GM21390 (cell line): ENCODE results near the gene CCDC136.

Source experiments
- ATAC-seq: cut with Tn5 transposase; IDR thresholded peaks from one replicate; pipeline ENCODE4 v1.9.1; 2021; ENCODE audit not compliant: unreplicated experiment

CCDC136 gene

GRCh38 chr7:128841921-128842673 is 50.3 kb downstream of the CCDC136 start:
- ATAC-seq, result no peak

GRCh38 chr7:128842674-128843641 is 51.2 kb downstream of the CCDC136 start:
- no peak for ATAC-seq

GRCh38 chr7:128843938-128844621 is 52.3 kb downstream of the CCDC136 start:
- no peak for ATAC-seq

GRCh38 chr7:128844777-128845311 is 53.1 kb downstream of the CCDC136 start:
- no peak for ATAC-seq

- ATAC-seq, result no peak
These were observed 53.7 kb downstream of the CCDC136 start for GRCh38 chr7:128845475-128845874.

GRCh38 chr7:128845987-128846386 is 54.2 kb downstream of the CCDC136 start:
- ATAC-seq, result no peak

GRCh38 chr7:128846781-128847444 is 55.1 kb downstream of the CCDC136 start:
- ATAC-seq, result no peak

- ATAC-seq, result no peak
These were observed 56.0 kb downstream of the CCDC136 start for GRCh38 chr7:128847721-128848211.

GRCh38 chr7:128848289-128849155 is 56.8 kb downstream of the CCDC136 start:
- no peak for ATAC-seq

GRCh38 chr7:128849156-128849515 is 57.4 kb downstream of the CCDC136 start:
- no peak for ATAC-seq

- no peak for ATAC-seq
These were observed 58.2 kb downstream of the CCDC136 start for GRCh38 chr7:128849804-128850490.

GRCh38 chr7:128852537-128853254 is 60.9 kb downstream of the CCDC136 start:
- ATAC-seq, result no peak

- no peak for ATAC-seq
These were observed 62.0 kb downstream of the CCDC136 start for GRCh38 chr7:128853799-128854198.

GRCh38 chr7:128854396-128854795 is 62.6 kb downstream of the CCDC136 start:
- ATAC-seq, result no peak

GRCh38 chr7:128855559-128855958 is 63.8 kb downstream of the CCDC136 start:
- ATAC-seq, result no peak

- ATAC-seq, result no peak
These were observed 64.4 kb downstream of the CCDC136 start for GRCh38 chr7:128856001-128856718.

GRCh38 chr7:128858380-128859231 is 66.8 kb downstream of the CCDC136 start:
- no peak for ATAC-seq
